ENCODE measurements around the gene UBL4B.

The UBL4B gene

DNA sequence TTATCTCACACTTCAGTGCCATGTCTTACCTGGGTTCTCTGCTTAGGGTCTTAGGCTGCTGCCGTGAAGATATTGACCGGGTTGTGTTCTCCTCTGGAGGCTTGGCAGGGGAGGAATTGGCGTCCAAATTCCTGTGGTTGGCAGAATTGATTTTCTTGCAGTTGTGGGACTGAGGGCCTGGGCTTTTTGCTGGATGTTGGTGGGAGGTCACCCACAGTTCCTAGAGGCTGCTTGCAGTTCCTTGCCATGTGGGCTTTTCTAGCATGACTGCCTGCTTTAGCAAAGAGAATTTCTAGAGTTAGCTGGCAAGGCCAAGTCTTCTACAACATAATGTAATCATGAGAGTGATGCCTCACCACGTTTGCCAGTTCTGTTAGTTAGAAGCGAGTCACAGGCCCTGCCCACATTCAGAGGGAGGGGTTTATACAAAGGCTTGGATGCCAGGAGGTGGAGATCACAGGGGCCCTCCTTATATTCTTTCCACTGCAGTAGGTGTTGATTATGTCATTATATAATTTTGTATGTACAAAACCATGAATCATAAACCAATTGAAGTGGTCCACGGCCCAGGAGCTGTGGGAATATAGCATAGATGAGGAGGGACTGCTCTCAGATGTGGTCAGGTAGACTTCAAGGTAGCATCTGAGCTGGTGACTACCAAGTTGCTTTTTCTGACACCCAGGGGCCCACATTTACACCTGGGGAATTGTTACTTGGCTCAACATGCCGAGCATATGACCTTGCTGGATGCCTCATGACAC is 6.6 kb downstream of the UBL4B start:
- no peak for DNase-seq

DNA sequence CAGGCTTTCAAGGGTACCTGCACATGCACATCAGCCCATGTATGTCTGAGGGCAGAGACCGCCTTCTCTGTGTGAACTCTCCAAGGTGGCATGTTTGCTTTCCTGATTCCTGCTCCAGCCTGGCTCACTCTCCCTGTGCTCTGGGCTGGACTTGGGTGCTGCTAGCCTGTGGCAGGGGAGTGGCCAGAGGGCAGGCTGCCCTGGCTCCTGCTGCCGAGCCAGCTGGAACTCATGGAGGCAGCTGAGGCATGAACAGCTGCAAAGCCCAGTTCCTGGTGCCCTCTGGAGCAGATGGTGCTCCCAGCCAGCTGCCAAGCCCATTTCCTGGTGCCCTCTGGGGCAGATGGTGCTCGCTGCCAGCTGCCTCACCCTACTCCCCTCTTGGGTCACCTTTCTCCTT is 7.6 kb downstream of the UBL4B start:
- no peak for DNase-seq

DNA sequence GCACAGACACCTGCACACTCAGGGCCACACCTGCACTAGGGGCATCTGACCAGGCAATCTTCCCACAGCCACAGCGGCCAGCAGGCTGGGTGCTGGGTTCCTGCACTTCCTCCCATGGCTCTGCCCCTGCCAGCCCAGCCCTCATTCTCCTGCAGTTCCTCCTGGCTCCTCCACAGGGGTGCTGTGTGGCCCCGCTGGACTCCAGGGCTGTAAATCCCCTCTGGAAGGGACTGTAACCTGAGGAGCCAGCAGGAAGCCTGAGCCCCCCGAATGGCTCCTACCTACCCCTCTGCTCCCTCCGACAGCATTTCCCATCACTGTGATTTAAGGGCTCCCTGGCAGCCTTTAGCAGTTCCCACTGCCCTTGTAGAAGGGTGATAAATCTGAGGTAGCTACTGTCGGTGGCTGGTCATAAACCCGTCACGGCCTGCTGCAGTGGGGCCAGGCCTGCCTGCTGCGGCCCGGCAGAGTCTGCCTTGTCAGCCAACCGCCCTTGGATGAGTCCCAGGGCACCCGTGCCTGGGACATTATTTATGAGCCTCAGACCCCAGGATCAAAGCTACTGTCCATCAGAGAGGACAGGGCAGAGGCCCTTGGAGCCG is 8.8 kb downstream of the UBL4B start:
- DNase-seq: no peak

DNA sequence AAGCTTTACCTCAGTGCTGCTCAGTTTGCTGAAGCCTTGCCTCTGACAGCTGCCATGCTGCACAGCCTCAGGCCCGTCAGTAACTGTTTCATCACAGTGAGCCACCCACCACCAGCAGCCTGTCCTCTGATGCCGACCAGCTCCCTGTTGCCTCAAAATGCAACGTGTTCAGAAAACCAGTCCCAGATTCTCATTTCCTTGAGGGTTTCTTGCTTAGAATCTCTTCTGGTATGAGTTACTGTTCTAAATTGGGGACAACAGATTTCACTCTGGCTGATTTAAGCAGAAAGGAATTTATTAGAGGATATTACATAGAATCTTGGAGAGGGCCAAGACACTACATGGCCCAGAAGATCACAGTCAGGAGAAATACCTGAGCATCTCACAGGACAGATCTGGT is 11.0 kb downstream of the UBL4B start:
- DNase-seq: no peak

DNA sequence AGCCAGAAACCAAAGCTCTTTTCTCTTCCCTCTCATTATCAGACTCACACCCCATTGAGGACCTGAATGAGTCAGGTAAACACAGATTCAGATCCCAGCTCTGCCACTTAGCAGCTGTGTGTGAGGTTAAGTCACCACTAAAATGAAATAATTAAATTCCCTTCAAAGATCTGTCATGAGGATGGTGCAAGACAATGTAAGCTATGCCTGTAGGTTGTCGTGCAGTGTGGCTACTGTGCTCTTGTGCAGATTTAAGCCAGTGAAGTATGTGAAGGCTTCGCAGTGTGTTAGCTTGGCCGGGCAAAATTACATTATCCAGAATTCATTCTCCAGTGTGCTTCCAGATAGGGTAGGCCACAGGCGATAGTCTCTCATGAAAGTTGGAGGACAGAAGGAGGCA is 13.6 kb downstream of the UBL4B start:
- no peak for DNase-seq

DNA sequence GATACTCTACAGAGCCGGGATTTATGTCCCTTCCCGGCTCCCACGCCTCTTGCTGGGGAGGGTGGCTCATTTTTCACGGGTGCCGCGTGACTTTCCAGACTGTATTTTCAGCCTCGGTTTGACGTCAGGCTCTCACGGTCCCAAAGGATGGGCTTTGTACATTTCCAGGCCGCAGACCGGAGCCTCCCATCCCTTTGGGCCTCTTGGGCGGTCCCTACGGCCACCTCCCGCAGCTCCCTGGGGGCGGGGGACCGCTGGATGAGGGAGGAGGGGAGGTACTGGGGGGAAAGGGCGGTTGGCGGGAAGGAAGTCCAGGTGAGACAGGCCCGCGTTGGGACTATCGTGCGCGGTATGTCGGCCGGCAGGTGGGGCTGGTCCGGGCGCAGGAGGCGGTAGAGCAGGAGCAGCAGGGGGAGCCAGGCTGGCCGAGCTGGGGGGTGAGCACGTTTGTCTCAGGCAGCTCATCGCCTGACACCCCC is 17.9 kb downstream of the UBL4B start:
- no peak for DNase-seq

DNA sequence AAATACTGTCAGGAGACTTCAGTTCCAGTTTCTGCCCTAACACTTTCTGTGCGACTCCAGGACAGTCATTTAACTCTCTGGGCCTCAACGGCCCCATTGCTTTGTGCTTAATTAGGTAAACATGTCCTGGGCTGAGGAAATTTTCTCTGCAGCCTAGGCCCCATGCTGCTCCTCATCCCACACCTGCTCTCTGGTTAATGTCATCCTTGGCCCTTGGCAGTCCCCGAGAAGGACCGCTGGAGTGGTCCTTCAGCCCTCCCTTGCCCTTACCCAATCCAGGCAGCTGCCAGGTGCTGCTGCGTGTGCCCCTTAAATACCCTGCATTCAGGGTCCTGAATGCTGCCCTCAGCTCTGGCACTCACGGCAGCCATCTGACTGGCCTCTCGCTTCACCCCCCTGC is 18.7 kb downstream of the UBL4B start:
- DNase-seq: no peak

DNA sequence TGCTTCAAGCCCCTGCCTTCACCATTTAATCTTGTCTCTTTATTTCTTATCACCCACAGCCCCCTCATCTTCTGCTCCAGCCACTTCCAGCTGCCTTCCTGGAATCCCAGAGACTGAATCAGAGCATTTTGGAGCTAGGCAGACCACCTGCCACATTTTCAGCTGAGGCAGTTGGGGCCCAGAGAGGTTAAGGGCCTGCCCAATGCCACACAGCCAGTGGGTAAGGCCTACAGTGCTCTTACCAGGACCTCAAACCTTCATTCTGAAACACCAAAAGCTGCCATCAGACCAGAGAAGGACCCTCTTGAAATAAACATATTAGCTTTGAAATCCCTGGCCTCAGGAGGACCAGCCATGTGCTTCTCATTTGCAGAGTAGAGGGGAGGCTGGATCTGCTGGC is 20.4 kb downstream of the UBL4B start:
- DNase-seq: no peak

DNA sequence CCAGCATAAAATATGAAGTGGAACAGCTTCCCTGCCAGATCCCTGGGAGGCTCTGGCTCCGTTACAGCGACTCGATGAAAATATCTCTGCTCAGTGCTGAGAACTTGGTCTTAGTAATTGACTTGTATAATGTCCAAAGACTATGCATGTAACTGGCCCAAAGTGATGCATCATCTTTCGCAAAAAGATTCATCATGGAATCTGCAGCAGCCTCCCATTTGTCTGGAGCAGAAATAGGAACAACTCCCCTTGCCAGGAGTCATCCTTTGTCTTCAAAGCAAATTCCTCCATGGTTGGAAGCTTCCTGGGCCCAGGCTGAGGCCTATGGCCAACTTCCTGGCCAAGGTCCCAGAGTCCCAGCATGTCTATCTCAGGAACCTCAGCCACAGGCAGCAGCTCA is 21.2 kb downstream of the UBL4B start:
- DNase-seq: no peak

DNA sequence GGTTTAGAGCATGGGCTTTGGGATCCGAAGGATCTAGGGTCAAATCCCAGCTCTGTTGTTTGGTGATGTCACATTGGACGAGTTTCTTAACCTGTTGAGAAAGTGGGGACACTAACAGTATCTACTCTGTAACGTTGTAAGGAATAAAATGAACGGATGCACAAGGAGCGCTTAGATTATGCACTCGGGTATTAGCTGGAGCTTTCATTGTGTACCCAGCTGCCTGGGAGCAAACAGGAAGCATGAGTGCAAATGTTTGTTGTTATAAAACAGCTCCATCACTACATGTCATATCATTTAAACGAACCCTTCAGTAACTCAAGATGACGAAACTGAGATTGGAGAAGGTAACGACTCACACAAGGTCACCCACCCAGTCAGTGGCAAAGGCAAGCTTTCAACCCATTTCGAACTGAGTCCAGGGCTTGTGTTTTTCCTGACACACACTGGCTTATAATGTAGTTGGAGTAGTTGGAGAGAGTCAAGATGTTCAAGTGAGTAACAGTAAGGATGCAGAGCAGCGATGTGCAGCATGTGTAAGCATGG is 21.9 kb downstream of the UBL4B start:
- no peak for DNase-seq

DNA sequence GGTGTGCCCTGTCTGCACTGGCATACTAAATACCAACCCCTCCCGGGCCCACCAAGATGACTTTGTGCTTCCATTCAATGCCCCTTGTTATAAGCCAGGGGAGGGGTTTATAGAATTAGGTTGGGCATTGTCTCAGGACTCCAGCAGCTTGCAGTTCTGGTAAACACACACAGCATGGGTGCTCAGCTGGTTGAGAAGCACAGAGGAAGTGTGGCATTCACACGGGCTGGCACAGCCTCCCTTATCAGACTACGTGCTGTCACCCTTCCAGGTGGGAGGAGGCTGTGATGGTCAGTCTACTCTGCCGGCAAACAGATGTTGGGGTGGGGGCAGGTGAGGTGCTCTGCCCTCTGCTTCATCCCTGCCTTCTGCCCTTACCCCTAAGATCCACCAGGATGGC is 23.0 kb downstream of the UBL4B start:
- no peak for DNase-seq

DNA sequence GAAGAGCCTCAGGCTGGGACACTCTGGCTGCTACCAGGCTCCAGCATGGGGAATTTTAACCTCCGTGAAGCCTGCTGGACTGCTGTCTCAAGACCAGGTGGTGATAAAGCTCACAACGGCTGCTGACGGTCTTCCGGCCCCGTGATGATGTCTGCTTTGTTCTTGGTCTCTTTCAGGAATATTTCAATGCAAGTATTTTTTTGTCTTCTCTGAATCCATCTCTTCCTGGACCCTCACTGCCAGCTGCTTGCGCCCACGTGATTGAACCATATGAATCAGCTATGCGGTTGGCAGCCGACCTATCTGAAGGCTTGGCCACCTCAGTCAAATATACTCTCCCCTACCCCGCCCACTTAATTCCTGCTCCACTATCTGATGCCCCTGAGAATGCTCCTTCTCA is 23.4 kb downstream of the UBL4B start:
- DNase-seq: no peak

DNA sequence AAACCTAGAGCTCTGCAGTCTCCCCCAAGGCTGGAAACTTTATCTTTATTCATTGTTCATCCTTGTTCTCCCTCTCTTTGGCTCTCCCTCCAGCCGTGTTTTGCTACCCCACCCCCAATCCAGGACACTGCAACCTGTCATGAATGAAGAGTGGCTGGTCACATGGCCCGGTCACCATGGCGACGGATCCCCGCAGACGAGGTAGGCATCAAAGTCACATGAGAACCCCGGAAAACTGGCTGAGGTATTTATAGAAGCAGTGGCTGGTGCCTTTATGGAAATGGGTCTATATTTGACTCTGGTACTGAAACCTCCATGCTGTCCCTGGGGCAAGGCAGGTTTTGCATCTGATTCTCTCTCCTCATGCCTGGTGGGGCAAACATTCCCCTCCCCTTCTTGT is 24.7 kb downstream of the UBL4B start:
- no peak for DNase-seq

DNA sequence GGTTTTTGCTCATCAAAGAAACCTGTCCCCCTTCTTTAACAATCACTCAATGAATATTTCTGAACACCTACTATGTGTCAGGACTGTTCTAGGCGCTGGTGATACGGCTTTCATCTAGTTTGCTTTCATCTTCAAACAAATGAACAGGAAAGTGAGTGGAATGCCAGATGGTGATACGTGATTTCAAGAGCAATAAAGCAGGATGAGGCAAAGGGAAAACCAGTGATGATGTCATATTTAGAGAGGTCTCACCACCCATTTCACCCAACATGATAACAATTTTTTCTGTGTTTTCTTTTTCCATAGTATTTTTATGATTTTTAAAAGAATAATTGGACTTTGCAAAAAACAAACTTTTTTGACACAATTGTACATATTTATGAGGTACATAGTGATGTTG is 26.7 kb downstream of the UBL4B start:
- no peak for DNase-seq

DNA sequence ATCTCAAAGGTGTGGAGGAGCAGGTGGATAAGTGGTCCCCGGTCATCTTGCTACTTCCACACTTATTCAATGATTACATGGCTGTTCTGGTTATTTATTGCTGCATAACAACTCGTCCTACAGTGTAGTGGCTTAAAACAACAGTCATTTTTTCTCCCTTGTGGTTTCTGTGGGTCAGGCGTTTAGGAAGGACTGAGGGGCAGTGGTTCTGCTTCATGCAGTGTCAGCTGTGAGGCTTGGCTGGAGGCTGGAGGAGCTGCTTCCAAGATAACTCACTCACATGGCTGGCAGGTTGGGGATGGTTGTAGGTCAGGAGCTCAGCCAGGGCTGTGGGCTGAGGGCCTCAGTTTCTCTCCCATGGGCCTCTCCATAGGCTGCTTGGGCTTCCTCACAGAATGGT is 32.1 kb downstream of the UBL4B start:
- DNase-seq: no peak

DNA sequence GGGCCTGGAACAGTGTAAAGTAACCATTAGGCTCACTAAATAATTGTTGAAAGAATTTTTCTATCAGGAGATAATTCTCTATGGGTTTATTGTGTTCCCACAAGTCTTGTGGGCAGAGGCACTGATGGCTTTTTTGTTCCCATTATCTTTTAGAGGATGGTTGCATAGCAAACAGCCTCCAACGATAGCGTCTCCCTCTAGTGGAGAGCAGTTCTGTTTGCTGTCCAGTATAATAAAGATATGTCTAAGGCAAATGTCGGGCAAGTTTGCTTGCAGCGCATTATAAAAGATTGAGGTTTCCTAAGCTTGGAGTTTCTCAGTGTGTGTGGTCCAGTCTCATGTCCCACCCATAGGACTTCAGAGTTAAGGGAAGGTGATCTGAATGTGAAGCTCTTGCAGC is 36.7 kb downstream of the UBL4B start:
- no peak for DNase-seq

DNA sequence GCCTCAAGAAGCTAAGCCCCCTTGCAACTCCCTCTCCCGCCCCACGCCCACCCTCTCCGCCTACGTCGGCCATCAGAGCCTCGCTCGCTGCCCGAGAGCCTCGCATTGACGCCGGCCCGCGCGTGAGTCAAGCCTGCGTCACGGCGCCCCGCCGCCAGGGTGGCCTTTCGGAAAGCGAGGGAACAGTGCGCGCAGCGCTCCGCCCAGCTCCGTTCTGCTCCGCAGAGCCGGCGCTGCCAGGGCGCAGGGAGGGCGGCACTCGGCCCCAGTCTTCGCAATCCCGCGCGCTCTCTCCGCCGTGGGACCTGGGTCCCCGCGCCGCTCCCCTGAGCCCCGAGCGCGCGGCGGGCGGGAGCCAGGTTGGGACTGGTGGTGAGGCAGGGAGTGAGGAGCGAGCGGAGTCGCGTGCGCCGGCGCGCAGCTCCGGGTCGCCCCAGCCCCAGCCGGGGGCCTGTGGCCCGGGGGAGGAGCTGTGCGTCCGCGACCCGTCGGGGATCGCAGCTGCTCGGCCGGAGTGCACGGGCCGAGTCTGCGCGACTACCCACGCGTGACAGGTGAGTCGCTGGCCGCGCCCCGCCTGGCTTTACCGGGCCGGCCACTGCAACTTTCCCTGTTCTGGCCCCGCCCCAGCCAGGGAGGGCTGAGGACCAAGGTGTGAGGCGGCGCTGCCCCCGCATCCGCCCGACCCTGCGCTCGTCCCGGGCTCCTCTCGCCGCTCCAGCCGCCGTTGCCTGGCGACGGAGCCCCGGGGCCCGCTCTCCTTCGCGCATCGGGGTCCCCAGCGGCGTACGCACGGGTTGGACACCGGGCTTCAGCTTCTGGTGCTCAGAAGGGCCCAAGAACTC is 38.3 kb downstream of the UBL4B start, which contains the start of gene SLC6A17:
SLC6A17 (plus strand) TSS at position 165 of the 845 bp plus-strand sequence. CDS start 16,436 bp downstream, outside the sequence.
- no peak for DNase-seq

DNA sequence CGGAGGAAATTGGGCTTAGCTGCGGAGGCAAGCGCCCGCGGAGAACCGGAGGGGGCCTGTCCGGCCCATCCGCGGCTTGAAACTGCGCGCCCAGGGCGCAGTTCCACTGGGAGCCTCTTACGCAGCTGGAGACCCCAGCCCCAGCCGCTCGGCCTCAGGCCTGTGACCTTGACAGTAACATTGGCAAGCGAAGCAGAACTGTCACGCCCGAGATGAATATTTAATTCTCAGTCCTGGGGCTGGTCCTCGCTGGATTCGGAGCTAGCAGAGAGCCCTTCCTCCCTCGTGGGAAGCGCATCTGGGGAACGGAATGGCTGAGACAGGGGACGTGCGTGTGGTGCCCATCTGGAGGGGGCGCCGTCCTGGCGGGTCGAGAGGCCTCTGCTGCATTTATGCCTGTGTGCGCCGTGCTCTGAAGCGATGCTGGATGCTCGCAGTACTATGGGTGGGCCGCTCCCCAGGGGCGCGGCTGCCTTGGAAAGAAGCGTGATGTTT is 39.0 kb downstream of the UBL4B start:
- DNase-seq: no peak

DNA sequence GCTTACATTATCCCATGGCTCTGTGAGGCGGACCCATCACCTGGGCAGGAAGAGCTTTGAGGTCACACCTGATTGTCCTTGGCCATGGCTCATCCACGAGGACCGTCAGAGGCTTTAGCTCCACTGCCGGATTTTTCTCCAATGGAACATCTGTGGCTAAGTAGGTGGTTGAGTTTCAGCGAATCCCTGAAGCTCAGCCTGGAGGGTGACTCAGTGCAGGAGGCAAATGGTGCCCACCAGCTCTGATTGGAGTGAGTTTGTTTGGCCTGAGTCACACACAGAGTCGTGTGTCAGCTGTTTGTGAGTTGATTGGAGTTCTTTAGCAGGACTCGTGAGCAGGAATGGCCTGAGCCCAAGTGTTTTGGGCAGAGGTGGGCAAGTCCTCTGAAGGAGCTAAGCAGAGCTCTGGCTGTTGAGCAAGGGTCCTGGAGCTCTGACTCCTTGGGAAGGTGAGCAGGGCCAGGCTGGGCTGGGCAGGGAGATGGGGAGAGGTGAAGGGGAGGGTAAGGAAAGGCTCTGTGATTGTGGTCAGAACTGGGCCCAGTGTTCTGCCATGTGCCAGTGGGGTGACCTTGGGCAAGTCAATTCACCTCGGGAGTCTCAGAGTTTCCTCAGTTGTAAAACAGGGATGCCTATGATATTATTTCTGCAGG is 40.0 kb downstream of the UBL4B start:
- DNase-seq: no peak

DNA sequence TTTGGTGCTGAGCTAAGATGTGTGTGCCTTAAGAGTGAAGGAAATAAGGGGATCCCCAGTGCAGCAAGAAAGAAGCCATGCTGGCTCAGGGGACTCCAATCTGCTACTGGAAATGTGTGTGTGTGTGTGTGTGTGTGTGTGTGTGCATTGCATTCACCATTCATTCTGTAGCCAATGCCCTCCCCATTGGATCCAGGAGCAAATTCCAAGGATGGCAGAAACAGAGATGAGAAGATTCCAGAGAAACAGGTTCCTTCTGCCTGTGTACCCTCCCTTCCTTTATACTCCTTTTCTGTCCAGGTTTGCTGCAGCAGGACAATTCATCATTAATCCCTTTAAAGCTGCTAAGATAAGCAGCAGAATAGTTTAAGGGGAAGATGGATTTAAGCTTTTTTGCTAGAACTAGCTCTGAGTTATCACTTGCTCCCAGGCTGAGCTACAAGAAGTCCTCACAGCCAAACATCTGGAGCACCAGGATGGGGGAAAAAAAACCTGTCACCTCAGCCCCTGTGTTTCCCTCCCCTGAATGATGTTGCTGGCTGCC is 41.2 kb downstream of the UBL4B start:
- no peak for DNase-seq

DNA sequence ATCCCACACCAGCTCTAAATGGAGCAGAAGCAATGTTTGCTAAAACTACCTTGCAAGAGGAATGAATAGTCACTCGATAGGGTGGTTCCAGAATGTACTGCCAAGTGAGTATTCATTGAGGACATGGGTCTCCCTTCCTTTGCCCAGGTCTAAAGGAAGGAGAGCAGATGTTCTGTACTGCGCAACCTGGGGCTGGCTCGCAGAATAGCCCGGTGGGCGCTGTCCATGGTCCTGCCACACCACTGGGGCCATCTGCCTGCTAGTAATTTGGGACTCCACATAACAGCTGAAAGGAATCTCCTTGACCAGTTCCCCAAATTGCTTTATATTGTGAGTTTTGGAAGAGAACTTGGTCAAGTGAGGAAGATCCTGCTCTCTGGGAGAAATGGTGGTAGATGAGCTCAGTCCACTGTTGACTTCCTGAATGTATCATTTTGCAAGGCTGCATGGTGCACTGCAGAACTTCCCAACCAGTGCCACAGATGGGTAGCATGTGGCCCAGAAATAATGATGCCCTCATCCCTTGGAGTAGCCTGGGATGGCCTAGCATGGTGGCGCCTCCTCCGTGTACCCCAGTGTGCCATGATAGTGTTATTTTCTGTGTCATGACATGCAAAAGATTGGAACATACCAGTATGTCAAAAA is 43.8 kb downstream of the UBL4B start:
- no peak for DNase-seq

DNA sequence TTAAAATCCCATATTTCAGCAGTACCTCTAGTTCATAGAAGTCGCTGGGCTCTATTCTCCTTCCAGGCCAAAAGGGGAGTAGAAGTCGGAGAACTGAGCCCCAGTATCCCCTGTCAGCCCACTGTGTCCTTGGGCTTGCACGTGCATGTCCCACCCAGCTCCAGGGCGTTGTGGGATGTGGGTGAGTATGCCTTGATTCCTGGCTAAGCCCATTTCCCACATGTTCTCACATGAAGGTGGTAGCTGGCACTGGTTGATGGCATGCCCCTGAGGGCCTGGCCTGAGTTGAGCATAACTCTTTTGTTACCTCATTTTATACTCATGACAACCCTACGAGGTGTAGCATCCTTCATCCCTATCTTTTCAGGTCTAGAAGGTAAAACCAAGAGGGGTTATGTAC is 46.0 kb downstream of the UBL4B start:
- DNase-seq: no peak
